SK-N-SH treated with all-trans-retinoic acid at 6 μM for 48 hours (cell line): ENCODE measurements around the gene ASB11.

Source experiments
- ATAC-seq: fragments of 200-7000 bp; cut with Tn5 transposase; 3 replicates; pipeline ENCODE4 v1.9.1; 2020; ENCODE audit warnings: mild to moderate bottlenecking, moderate library complexity
- ARNTL ChIP-seq: fragments of 450-650 bp; formaldehyde crosslinking; IDR thresholded peaks from 2 replicates; pipeline ENCODE4 v1.5.0; 2020; ENCODE audit warnings: low read depth, mild to moderate bottlenecking, moderate library complexity, borderline replicate concordance
- CREB5 ChIP-seq: fragments of 250-450 bp; sonication (Bioruptor Pico); IDR thresholded peaks from 2 replicates; pipeline ENCODE4 v1.5.1; 2020; ENCODE audit warnings: low read depth, mild to moderate bottlenecking, moderate library complexity
- CSRNP3 ChIP-seq: fragments of 250-450 bp; sonication (Bioruptor Pico); IDR thresholded peaks from 2 replicates; pipeline ENCODE4 v1.5.1; 2021; ENCODE audit warnings: mild to moderate bottlenecking, moderate library complexity
- ESRRG ChIP-seq: fragments of 250-450 bp; sonication (Bioruptor Pico); IDR thresholded peaks from 2 replicates; pipeline ENCODE4 v1.6.1; 2021; ENCODE audit warnings: mild to moderate bottlenecking
- GLIS3 ChIP-seq: fragments of 250-450 bp; sonication (Bioruptor Pico); IDR thresholded peaks from 2 replicates; pipeline ENCODE4 v1.5.0; 2020; ENCODE audit warnings: mild to moderate bottlenecking, moderate library complexity
- OSR1 ChIP-seq: fragments of 250-450 bp; sonication (Bioruptor Pico); IDR thresholded peaks from 2 replicates; pipeline ENCODE4 v1.8.0; 2022; ENCODE audit warnings: moderate library complexity, mild to moderate bottlenecking, inconsistent platforms
- PATZ1 ChIP-seq: fragments of 250-450 bp; sonication (Bioruptor Pico); IDR thresholded peaks from 2 replicates; pipeline ENCODE4 v1.8.0; 2020; ENCODE audit warnings: mild to moderate bottlenecking, moderate library complexity, borderline replicate concordance
- POU6F1 ChIP-seq: fragments of 250-450 bp; sonication (Bioruptor Pico); IDR thresholded peaks from 2 replicates; pipeline ENCODE4 v1.8.0; 2021; ENCODE audit warnings: low read depth, mild to moderate bottlenecking, moderate library complexity, borderline replicate concordance
- PPARA ChIP-seq: fragments of 250-450 bp; sonication (Bioruptor Pico); IDR thresholded peaks from 2 replicates; pipeline ENCODE4 v1.5.0; 2020; ENCODE audit warnings: mild to moderate bottlenecking, borderline replicate concordance
- RARB ChIP-seq: fragments of 250-450 bp; sonication (Bioruptor Pico); IDR thresholded peaks from 2 replicates; pipeline ENCODE4 v1.8.0; 2021; ENCODE audit warnings: mild to moderate bottlenecking, moderate library complexity
- SNAI2 ChIP-seq: fragments of 250-450 bp; sonication (Bioruptor Pico); IDR thresholded peaks from 2 replicates; pipeline ENCODE4 v1.5.0; 2020; ENCODE audit warnings: mild to moderate bottlenecking, moderate library complexity
- TCF4 ChIP-seq: fragments of 250-450 bp; sonication (Bioruptor Pico); IDR thresholded peaks from 2 replicates; pipeline ENCODE4 v1.8.0; 2021; ENCODE audit warnings: mild to moderate bottlenecking, moderate library complexity, borderline replicate concordance
- TSHZ2 ChIP-seq: fragments of 250-450 bp; sonication (Bioruptor Pico); IDR thresholded peaks from 2 replicates; pipeline ENCODE4 v1.5.0; 2020; ENCODE audit warnings: mild to moderate bottlenecking, moderate library complexity
- ZC3H10 ChIP-seq: fragments of 250-450 bp; sonication (Bioruptor Pico); IDR thresholded peaks from 2 replicates; pipeline ENCODE4 v1.5.1; 2021; ENCODE audit warnings: mild to moderate bottlenecking, moderate library complexity
- ZFP3 ChIP-seq: fragments of 250-450 bp; sonication (Bioruptor Pico); IDR thresholded peaks from 2 replicates; pipeline ENCODE4 v1.5.0; 2020; ENCODE audit warnings: mild to moderate bottlenecking, moderate library complexity
- ZFP30 ChIP-seq: fragments of 450-650 bp; formaldehyde crosslinking; IDR thresholded peaks from 2 replicates; pipeline ENCODE4 v1.5.0; 2022; ENCODE audit warnings: mild to moderate bottlenecking, moderate library complexity
- ZNF565 ChIP-seq: fragments of 450-650 bp; formaldehyde crosslinking; conservative IDR thresholded peaks from 2 replicates; pipeline ENCODE4 v1.5.0; 2020; ENCODE audit warnings: low read depth, mild to moderate bottlenecking, moderate library complexity
- ZNF70 ChIP-seq: fragments of 450-650 bp; formaldehyde crosslinking; IDR thresholded peaks from 2 replicates; pipeline ENCODE4 v1.5.0; 2020; ENCODE audit warnings: mild to moderate bottlenecking, moderate library complexity

The ASB11 gene

GRCh38 chrX:15335135-15336022, 19.9 kb upstream of the ASB11 start, which contains the start of gene PIGA (continued):
- no peak for TF ChIP-seq SNAI2 (CRISPR knock-in tag)

GRCh38 chrX:15334561-15334960, 19.1 kb upstream of the ASB11 start:
- no peak for TF ChIP-seq TCF4 (CRISPR knock-in tag)
- TF ChIP-seq CSRNP3 (CRISPR knock-in tag), result no peak
- no peak for TF ChIP-seq RARB (CRISPR knock-in tag)
- TF ChIP-seq ZFP3 (CRISPR knock-in tag), result no peak
- no peak for TF ChIP-seq PPARA (CRISPR knock-in tag)
- TF ChIP-seq PATZ1, result no peak
- no peak for TF ChIP-seq ARNTL
- no peak for TF ChIP-seq SNAI2 (CRISPR knock-in tag)
- ATAC-seq, result no peak; the same call in 1 of the 3 replicates

GRCh38 chrX:15328821-15329220, 13.4 kb upstream of the ASB11 start:
- no peak; the same call in 2 of the 3 replicates for ATAC-seq
- no peak for TF ChIP-seq CSRNP3 (CRISPR knock-in tag)
- TF ChIP-seq POU6F1 (CRISPR knock-in tag), result no peak
- no peak for TF ChIP-seq ZFP3 (CRISPR knock-in tag)
- TF ChIP-seq PPARA (CRISPR knock-in tag), result no peak
- TF ChIP-seq ZNF70 (CRISPR knock-in tag), result no peak
- no peak for TF ChIP-seq ZFP30 (CRISPR knock-in tag)
- no peak for TF ChIP-seq ARNTL
- TF ChIP-seq PATZ1, result no peak
- TF ChIP-seq TSHZ2 (CRISPR knock-in tag), result no peak
- no peak for TF ChIP-seq ZNF565 (CRISPR knock-in tag)
- TF ChIP-seq ZC3H10 (CRISPR knock-in tag), result no peak
- no peak for TF ChIP-seq TCF4 (CRISPR knock-in tag)
- TF ChIP-seq OSR1 (CRISPR knock-in tag), result no peak
- no peak for TF ChIP-seq CREB5 (CRISPR knock-in tag)
- no peak for TF ChIP-seq ESRRG (CRISPR knock-in tag)
- no peak for TF ChIP-seq GLIS3
